RWPE2 (cell line): ENCODE results near the gene TENM4.

Source experiments
- ATAC-seq: fragments of 200-7000 bp; cut with Tn5 transposase; 3 replicates; pipeline ENCODE4 v1.9.1; 2021; ENCODE audit warnings: low read depth
- DNase-seq: peaks from one replicate; pipeline ENCODE4 v3.0.0-alpha.2; 2020; ENCODE audit warnings: low spot score
- H3K27ac ChIP-seq: fragments of 450-650 bp; 2 replicates; pipeline ENCODE4 v1.5.1; 2017; ENCODE audit warnings: mild to moderate bottlenecking; ENCODE audit not compliant: poor library complexity, severe bottlenecking
- H3K27me3 ChIP-seq: fragments of 250-450 bp; sonication (Bioruptor Pico); 2 replicates; pipeline ENCODE4 v1.5.1; 2021; ENCODE audit warnings: mild to moderate bottlenecking, moderate library complexity; ENCODE audit not compliant: insufficient read depth, poor library complexity, severe bottlenecking
- H3K36me3 ChIP-seq: fragments of 250-450 bp; sonication (Bioruptor Pico); 2 replicates; pipeline ENCODE4 v1.5.1; 2020; ENCODE audit warnings: low read depth, mild to moderate bottlenecking, moderate library complexity
- H3K4me1 ChIP-seq: fragments of 250-450 bp; sonication (Bioruptor Pico); 2 replicates; pipeline ENCODE4 v1.5.1; 2021; ENCODE audit warnings: mild to moderate bottlenecking, moderate library complexity; ENCODE audit not compliant: insufficient read depth, poor library complexity, severe bottlenecking
- H3K4me3 ChIP-seq: fragments of 250-450 bp; sonication (Bioruptor Pico); 2 replicates; pipeline ENCODE4 v1.5.1; 2021; ENCODE audit warnings: mild to moderate bottlenecking, moderate library complexity; ENCODE audit not compliant: severe bottlenecking
- H3K9me3 ChIP-seq: fragments of 250-450 bp; sonication (Bioruptor Pico); 2 replicates; pipeline ENCODE4 v1.5.1; 2021; ENCODE audit warnings: mild to moderate bottlenecking, moderate library complexity; ENCODE audit not compliant: severe bottlenecking
- CTCF ChIP-seq: fragments of 450-650 bp; IDR thresholded peaks from one replicate; pipeline ENCODE4 v1.5.1; 2017; ENCODE audit warnings: mild to moderate bottlenecking, moderate library complexity; ENCODE audit not compliant: poor library complexity, severe bottlenecking

TENM4 gene

GRCh38 chr11:78789375-78789774 is 651.5 kb downstream of the TENM4 start:
- H3K4me3 ChIP-seq, result no peak overlapping the region
- H3K27me3 ChIP-seq, result no peaks in the 10 kb centered on the region
- H3K36me3 ChIP-seq, result no peaks in the 10 kb centered on the region
- no peak for DNase-seq
- ATAC-seq, result no peak
- H3K4me1 ChIP-seq, result no peaks in the 10 kb centered on the region
- H3K27ac ChIP-seq, result no peak overlapping the region
- TF ChIP-seq CTCF, result no peak
- H3K9me3 ChIP-seq, result no peaks in the 10 kb centered on the region

- no peaks in the 10 kb centered on the region for H3K4me1 ChIP-seq
- DNase-seq (no peak), ATAC-seq (no peak)
- no peak overlapping the region for H3K4me3 ChIP-seq
- H3K27me3 ChIP-seq, result no peaks in the 10 kb centered on the region
- no peaks in the 10 kb centered on the region for H3K9me3 ChIP-seq
- H3K36me3 ChIP-seq, result no peaks in the 10 kb centered on the region
- H3K27ac ChIP-seq, result no peak overlapping the region
- TF ChIP-seq CTCF, result no peak
These were observed 652.3 kb downstream of the TENM4 start for GRCh38 chr11:78788533-78788932.

- no peak overlapping the region for H3K4me3 ChIP-seq
- DNase-seq (no peak), ATAC-seq (no peak)
- H3K4me1 ChIP-seq, result no peaks in the 10 kb centered on the region
- H3K27me3 ChIP-seq, result no peaks in the 10 kb centered on the region
- no peak overlapping the region for H3K27ac ChIP-seq
- TF ChIP-seq CTCF, result no peak
- no peaks in the 10 kb centered on the region for H3K36me3 ChIP-seq
- H3K9me3 ChIP-seq, result no peaks in the 10 kb centered on the region
These were observed 653.1 kb downstream of the TENM4 start for GRCh38 chr11:78787696-78788095.

- Histone ChIP-seq H3K27ac (no peak overlapping the region), H3K36me3 (no peaks in the 10 kb centered on the region), H3K27me3 (no peaks in the 10 kb centered on the region), H3K4me1 (no peaks in the 10 kb centered on the region), H3K4me3 (no peak overlapping the region), H3K9me3 (no peaks in the 10 kb centered on the region)
- DNase-seq (no peak), ATAC-seq (no peak)
- no peak for TF ChIP-seq CTCF
These were observed 654.1 kb downstream of the TENM4 start for GRCh38 chr11:78786746-78787145.

- no peaks in the 10 kb centered on the region for H3K36me3 ChIP-seq
- H3K27me3 ChIP-seq, result no peaks in the 10 kb centered on the region
- H3K4me3 ChIP-seq, result no peak overlapping the region
- no peaks in the 10 kb centered on the region for H3K4me1 ChIP-seq
- no peak for DNase-seq
- H3K27ac ChIP-seq, result no peak overlapping the region
- H3K9me3 ChIP-seq, result no peaks in the 10 kb centered on the region
- TF ChIP-seq CTCF, result no peak
- ATAC-seq, result no peak
These were observed 654.7 kb downstream of the TENM4 start for GRCh38 chr11:78786086-78786485.
